Measurements from ENCODE around the gene CAPRIN1.

CAPRIN1 gene

GRCh38 chr11:34143048-34143447, 91.5 kb downstream of the CAPRIN1 start:
- no peak for DNase-seq (ENCODE audit: low read depth)

- no peak for DNase-seq (ENCODE audit: low read depth)
These were observed 93.5 kb downstream of the CAPRIN1 start for GRCh38 chr11:34145073-34145472.

- DNase-seq (ENCODE audit: low read depth): no peak
These were observed 94.4 kb downstream of the CAPRIN1 start for GRCh38 chr11:34145847-34146381.

- no peak for DNase-seq (ENCODE audit: low read depth)
These were observed 94.9 kb downstream of the CAPRIN1 start for GRCh38 chr11:34146411-34146810.

- DNase-seq (ENCODE audit: low read depth): no peak
These were observed 95.3 kb downstream of the CAPRIN1 start for GRCh38 chr11:34146866-34147265.

GRCh38 chr11:34147581-34147980, 96.0 kb downstream of the CAPRIN1 start:
- DNase-seq (ENCODE audit: low read depth): no peak

- DNase-seq (ENCODE audit: low read depth): no peak
These were observed 97.1 kb downstream of the CAPRIN1 start for GRCh38 chr11:34148504-34149165.

GRCh38 chr11:34149274-34149673, 97.7 kb downstream of the CAPRIN1 start:
- no peak for DNase-seq (ENCODE audit: low read depth)

GRCh38 chr11:34149786-34150185, 98.3 kb downstream of the CAPRIN1 start:
- no peak for DNase-seq (ENCODE audit: low read depth)

GRCh38 chr11:34150494-34151151, 99.1 kb downstream of the CAPRIN1 start:
- no peak for DNase-seq (ENCODE audit: low read depth)
